Progenitor cell of endocrine pancreas (in vitro differentiated cells): ENCODE measurements around the gene SECISBP2. TPM values are rescaled to one million over a fixed set of nuclear protein-coding genes. Genes with fewer than 3 reads are reported as not detected.

Source experiments
- DNase-seq: peaks from one replicate; pipeline ENCODE4 v3.0.0; 2021; ENCODE audit warnings: low spot score; ENCODE audit not compliant: unreplicated experiment
- H3K27ac Mint-ChIP-seq: 2 replicates; pipeline ENCODE4 v1.8.0; 2021; ENCODE audit warnings: mild to moderate bottlenecking, moderate library complexity, mixed read lengths
- H3K27me3 Mint-ChIP-seq: 2 replicates; pipeline ENCODE4 v1.8.0; 2021; ENCODE audit warnings: mixed read lengths
- H3K36me3 Mint-ChIP-seq: 2 replicates; pipeline ENCODE4 v1.8.0; 2022; ENCODE audit warnings: mixed read lengths; ENCODE audit not compliant: insufficient read depth
- H3K4me1 Mint-ChIP-seq: 2 replicates; pipeline ENCODE4 v1.8.0; 2021; ENCODE audit warnings: low read depth, mixed read lengths
- H3K4me3 Mint-ChIP-seq: 2 replicates; pipeline ENCODE4 v1.8.0; 2021; ENCODE audit warnings: low read depth, mild to moderate bottlenecking, moderate library complexity, mixed read lengths
- H3K9me3 Mint-ChIP-seq: 2 replicates; pipeline ENCODE4 v1.8.0; 2021; ENCODE audit warnings: low read depth, mixed read lengths
- CTCF ChIP-seq: fragments of 200-600 bp; sonication (generic); IDR thresholded peaks from one replicate; pipeline ENCODE4 v1.5.0; 2021; ENCODE audit warnings: antibody characterized with exemption, mild to moderate bottlenecking; ENCODE audit not compliant: unreplicated experiment
- total RNA-seq: library from RNA; stranded (reverse); gene quantifications from 2 replicates; pipeline ENCODE4 v1.2.1, GENCODE V29; 2021

The SECISBP2 gene
- total RNA-seq, 1 donor from 2014 or later, result 73.5 TPM

- H3K27ac Mint-ChIP-seq, result no peak overlapping the region
- peaks cover 29% of the 10 kb centered on the region for H3K36me3 Mint-ChIP-seq
Observed at GRCh38 chr9:89354471-89354870, 36.2 kb downstream of the SECISBP2 start.

GRCh38 chr9:89356782-89357181 lies 38.5 kb downstream of the SECISBP2 start:
- Mint-ChIP-seq H3K9me3 (no peaks in the 10 kb centered on the region), H3K36me3 (peaks cover 34% of the 10 kb centered on the region), H3K27me3 (no peaks in the 10 kb centered on the region), H3K27ac (peak overlapping the region; percentile 84), H3K4me3 (no peak overlapping the region), H3K4me1 (peaks cover 26% of the 10 kb centered on the region)
- no peak for DNase-seq
- TF ChIP-seq CTCF, result no peak

More at GRCh38 chr9:89354471-89354870, 36.2 kb downstream of the SECISBP2 start:
- H3K4me1 Mint-ChIP-seq, result peaks cover 17% of the 10 kb centered on the region
- H3K4me3 Mint-ChIP-seq, result no peak overlapping the region
- no peaks in the 10 kb centered on the region for H3K9me3 Mint-ChIP-seq
- no peaks in the 10 kb centered on the region for H3K27me3 Mint-ChIP-seq
- no peak for TF ChIP-seq CTCF
- DNase-seq, result no peak

- H3K4me3 Mint-ChIP-seq, result no peak overlapping the region
- no peaks in the 10 kb centered on the region for H3K27me3 Mint-ChIP-seq
- TF ChIP-seq CTCF, result no peak
- peaks cover 31% of the 10 kb centered on the region for H3K36me3 Mint-ChIP-seq
- H3K9me3 Mint-ChIP-seq, result no peaks in the 10 kb centered on the region
- H3K27ac Mint-ChIP-seq, result peak overlapping the region; percentile 84
- H3K4me1 Mint-ChIP-seq, result peaks cover 26% of the 10 kb centered on the region
- no peak for DNase-seq
Observed at GRCh38 chr9:89357331-89358197, 39.3 kb downstream of the SECISBP2 start.

GRCh38 chr9:89358376-89358916 lies 40.1 kb downstream of the SECISBP2 start:
- Mint-ChIP-seq H3K27me3 (no peaks in the 10 kb centered on the region), H3K9me3 (no peaks in the 10 kb centered on the region), H3K27ac (peak overlapping the region; percentile 8), H3K4me3 (no peak overlapping the region), H3K36me3 (peaks cover 31% of the 10 kb centered on the region), H3K4me1 (peaks cover 26% of the 10 kb centered on the region)
- no peak for TF ChIP-seq CTCF
- DNase-seq, result no peak

GRCh38 chr9:89358985-89359384 lies 40.7 kb downstream of the SECISBP2 start:
- H3K36me3 Mint-ChIP-seq, result peaks cover 28% of the 10 kb centered on the region

More at GRCh38 chr9:89358985-89359384, 40.7 kb downstream of the SECISBP2 start:
- Mint-ChIP-seq H3K4me1 (peaks cover 26% of the 10 kb centered on the region), H3K27ac (peak overlapping the region; percentile 87), H3K4me3 (no peak overlapping the region), H3K9me3 (no peaks in the 10 kb centered on the region), H3K27me3 (no peaks in the 10 kb centered on the region)
- TF ChIP-seq CTCF, result no peak
- DNase-seq, result no peak
